ENCODE results near the gene PRLHR. TPM values are rescaled to one million over a fixed set of nuclear protein-coding genes. Genes with fewer than 3 reads are reported as not detected.
A peak's percentile ranks its signal among the peaks of the same experiment; 100 is the strongest.

Gene PRLHR
- total RNA-seq (not detected), polyA plus RNA-seq (ENCODE audit: insufficient read depth, low read depth, low replicate concordance) (not detected)
- long read RNA-seq, donor 1, result 0 reads
- long read RNA-seq, donor 2, result 0 reads
- long read RNA-seq, donor 3, result 0 reads
- long read RNA-seq, donor 4, result 0 reads
- long read RNA-seq, donor 5, result 0 reads
- long read RNA-seq, donor 6, result 0 reads
- long read RNA-seq, donor 7, result 0 reads
- long read RNA-seq, donor 8, result 0 reads
- long read RNA-seq, donor 9, result 0 reads
- long read RNA-seq, donor 10, result 0 reads

DNA sequence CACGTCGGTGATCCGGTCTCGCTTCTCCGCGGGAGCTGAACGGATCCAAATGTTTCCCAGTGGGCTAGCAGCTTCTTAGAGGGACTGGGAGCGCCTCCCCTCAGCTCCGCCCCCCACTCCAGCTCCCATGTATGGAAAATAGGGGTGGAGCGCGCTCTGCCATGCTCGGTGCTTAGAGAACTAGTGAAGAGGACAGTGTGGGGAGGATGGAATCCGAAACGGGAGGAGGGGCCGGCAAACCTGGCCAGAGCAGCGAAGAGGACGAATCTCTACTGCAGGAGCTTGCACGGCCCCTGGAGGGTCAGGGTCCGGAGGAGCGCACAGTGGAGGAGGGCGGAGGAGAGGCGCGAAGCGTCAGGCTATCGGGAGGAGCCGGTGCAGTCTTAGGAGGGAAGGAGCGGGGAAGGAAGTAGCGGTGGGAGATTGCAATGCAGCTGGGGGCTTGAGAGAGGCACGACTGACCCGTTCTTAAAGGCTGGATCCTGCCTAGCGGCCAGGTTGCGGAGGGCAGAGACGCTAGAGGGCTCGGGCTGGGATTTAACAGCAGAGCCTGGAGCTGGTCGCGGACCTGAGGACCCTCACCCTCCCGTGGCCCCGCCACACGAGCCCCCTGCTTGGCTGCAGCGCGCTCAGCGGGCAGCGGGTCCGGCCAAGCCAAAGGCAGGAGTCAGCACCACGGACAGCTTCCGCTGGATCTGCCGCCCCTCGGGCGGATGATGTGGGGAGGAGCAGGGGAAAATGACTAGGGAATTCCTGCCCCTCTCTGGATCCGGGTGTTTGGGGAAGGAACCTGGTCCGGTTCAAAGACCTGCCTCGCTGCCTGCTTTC is at the start of gene PRLHR:
TSS of gene PRLHR (minus strand) at position 51 of the 828 bp plus-strand sequence. CDS start 404 bp downstream, outside the sequence.
- FAIRE-seq, result no peak
- Histone ChIP-seq H3K36me3 (ENCODE audit: control insufficient read depth in 2 of 3, insufficient read depth in 3 of 3, low read length in 3 of 3) (no peaks in the 10 kb centered on the region), H3K4me1 (ENCODE audit: control insufficient read depth in 2 of 3, insufficient read depth in 2 of 3, low read depth in 1 of 3, low read length in 3 of 3) (no peaks in the 10 kb centered on the region), H3K9me3 (ENCODE audit: control insufficient read depth in 2 of 3, insufficient read depth in 1 of 3, low read length in 3 of 3) (no peaks in the 10 kb centered on the region), H3K27me3 (ENCODE audit: control insufficient read depth, insufficient read depth, low read length) (peaks cover 21% of the 10 kb centered on the region), H3K27ac (ENCODE audit: low read depth in 2 of 2, low read length in 2 of 2) (no peak within 1 kb of the TSS), H3K9ac (ENCODE audit: low read length in 3 of 3) (no peak within 1 kb of the TSS), H3K4me3 (ENCODE audit: low read length in 3 of 3) (no peak within 1 kb of the TSS)
- TF ChIP-seq, protein P1, sequence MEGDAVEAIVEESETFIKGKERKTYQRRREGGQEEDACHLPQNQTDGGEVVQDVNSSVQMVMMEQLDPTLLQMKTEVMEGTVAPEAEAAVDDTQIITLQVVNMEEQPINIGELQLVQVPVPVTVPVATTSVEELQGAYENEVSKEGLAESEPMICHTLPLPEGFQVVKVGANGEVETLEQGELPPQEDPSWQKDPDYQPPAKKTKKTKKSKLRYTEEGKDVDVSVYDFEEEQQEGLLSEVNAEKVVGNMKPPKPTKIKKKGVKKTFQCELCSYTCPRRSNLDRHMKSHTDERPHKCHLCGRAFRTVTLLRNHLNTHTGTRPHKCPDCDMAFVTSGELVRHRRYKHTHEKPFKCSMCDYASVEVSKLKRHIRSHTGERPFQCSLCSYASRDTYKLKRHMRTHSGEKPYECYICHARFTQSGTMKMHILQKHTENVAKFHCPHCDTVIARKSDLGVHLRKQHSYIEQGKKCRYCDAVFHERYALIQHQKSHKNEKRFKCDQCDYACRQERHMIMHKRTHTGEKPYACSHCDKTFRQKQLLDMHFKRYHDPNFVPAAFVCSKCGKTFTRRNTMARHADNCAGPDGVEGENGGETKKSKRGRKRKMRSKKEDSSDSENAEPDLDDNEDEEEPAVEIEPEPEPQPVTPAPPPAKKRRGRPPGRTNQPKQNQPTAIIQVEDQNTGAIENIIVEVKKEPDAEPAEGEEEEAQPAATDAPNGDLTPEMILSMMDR (IDR thresholded peaks at IDR 0.05; ENCODE audit: borderline replicate concordance, extremely low read depth, insufficient read depth), result no peak
- intact Hi-C loops (cut with DNase I), result no loop called here
- DNase-seq, result peak in 4 of 5 donors; percentile 68 to 89 (median 84)

DNA sequence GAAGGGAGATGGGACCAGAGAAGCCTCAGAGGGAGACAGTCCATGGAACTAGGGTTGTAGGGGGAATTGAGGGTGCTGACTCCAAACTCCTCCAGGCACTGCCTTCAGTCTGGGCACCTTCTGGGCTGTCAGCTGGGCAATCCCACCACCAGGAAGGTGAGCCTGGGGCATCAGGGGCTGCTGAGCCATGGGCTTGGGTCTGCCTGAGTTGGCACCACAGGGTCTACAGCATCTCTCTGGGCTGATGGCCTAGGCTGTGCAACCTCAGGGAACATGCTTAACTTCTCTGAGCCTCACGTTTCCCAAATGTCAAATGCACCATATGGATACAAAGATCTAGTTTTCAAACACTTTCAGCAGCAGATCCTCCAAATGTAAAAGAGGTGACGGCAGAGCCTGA is 46.8 kb upstream of the PRLHR start:
- Histone ChIP-seq H3K9me3 (ENCODE audit: control insufficient read depth in 2 of 3, insufficient read depth in 1 of 3, low read length in 3 of 3) (peaks cover 0 to 3% (median 0%) of the 10 kb centered on the region in 3 donors), H3K4me1 (ENCODE audit: control insufficient read depth in 2 of 3, insufficient read depth in 2 of 3, low read depth in 1 of 3, low read length in 3 of 3) (no peaks in the 10 kb centered on the region), H3K27me3 (ENCODE audit: control insufficient read depth, insufficient read depth, low read length) (no peaks in the 10 kb centered on the region), H3K4me3 (ENCODE audit: low read length in 3 of 3) (no peak overlapping the region), H3K9ac (ENCODE audit: low read length in 3 of 3) (no peak overlapping the region), H3K27ac (ENCODE audit: low read depth in 2 of 2, low read length in 2 of 2) (no peak overlapping the region), H3K36me3 (ENCODE audit: control insufficient read depth in 2 of 3, insufficient read depth in 3 of 3, low read length in 3 of 3) (no peaks in the 10 kb centered on the region)
- intact Hi-C loops (cut with DNase I), result no loop called here
- TF ChIP-seq, protein P1 (IDR thresholded peaks at IDR 0.05; ENCODE audit: borderline replicate concordance, extremely low read depth, insufficient read depth), result no peak
- no peak for FAIRE-seq
- DNase-seq, result no peak

DNA sequence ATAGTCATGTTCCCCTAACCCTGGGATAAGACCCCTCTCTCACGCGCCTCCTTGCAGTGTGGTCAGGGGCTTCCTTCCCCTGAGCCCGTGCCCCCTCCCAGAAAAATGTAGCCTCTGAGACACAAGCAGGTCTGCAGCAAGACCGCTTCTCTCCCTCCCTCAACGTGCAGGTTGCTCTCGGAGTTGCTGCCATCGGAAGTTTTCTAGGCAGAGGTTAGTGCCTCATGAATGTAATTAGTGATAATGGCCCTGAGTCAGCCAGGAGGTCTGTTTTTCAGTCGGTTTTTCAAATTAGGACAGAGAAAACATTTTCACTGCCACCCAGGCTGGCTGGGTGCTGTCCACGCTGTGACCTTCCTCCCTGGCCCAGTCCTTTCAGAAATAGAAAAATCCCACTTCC is 43.2 kb upstream of the PRLHR start:
- Histone ChIP-seq H3K36me3 (ENCODE audit: control insufficient read depth in 2 of 3, insufficient read depth in 3 of 3, low read length in 3 of 3) (no peaks in the 10 kb centered on the region), H3K4me3 (ENCODE audit: low read length in 3 of 3) (no peak overlapping the region), H3K9me3 (ENCODE audit: control insufficient read depth in 2 of 3, insufficient read depth in 1 of 3, low read length in 3 of 3) (peaks cover 0 to 3% (median 0%) of the 10 kb centered on the region in 3 donors), H3K9ac (ENCODE audit: low read length in 3 of 3) (no peak overlapping the region), H3K4me1 (ENCODE audit: control insufficient read depth in 2 of 3, insufficient read depth in 2 of 3, low read depth in 1 of 3, low read length in 3 of 3) (no peaks in the 10 kb centered on the region), H3K27ac (ENCODE audit: low read depth in 2 of 2, low read length in 2 of 2) (no peak overlapping the region), H3K27me3 (ENCODE audit: control insufficient read depth, insufficient read depth, low read length) (no peaks in the 10 kb centered on the region)
- intact Hi-C loops (cut with DNase I), result no loop called here
- DNase-seq (no peak), FAIRE-seq (no peak)
- TF ChIP-seq, protein P1 (IDR thresholded peaks at IDR 0.05; ENCODE audit: borderline replicate concordance, extremely low read depth, insufficient read depth), result no peak
